ENCODE data around the gene EMX1.

The EMX1 gene

GRCh38 chr2:72925328-72925943 is 8.1 kb downstream of the EMX1 start:
- peak; percentile 19 for DNase-seq (ENCODE audit: low spot score)

GRCh38 chr2:72926368-72926767 is 9.0 kb downstream of the EMX1 start:
- DNase-seq (ENCODE audit: low spot score) = peak; percentile 6

- peak; percentile 6 for DNase-seq (ENCODE audit: low spot score)
These were observed 9.6 kb downstream of the EMX1 start for GRCh38 chr2:72926811-72927465.

GRCh38 chr2:72927619-72928550 is 10.6 kb downstream of the EMX1 start:
- no peak for DNase-seq (ENCODE audit: low spot score)

GRCh38 chr2:72929010-72929409 is 11.7 kb downstream of the EMX1 start:
- no peak for DNase-seq (ENCODE audit: low spot score)

- no peak for DNase-seq (ENCODE audit: low spot score)
These were observed 14.1 kb downstream of the EMX1 start for GRCh38 chr2:72931280-72931910.

GRCh38 chr2:72932045-72932740 is 14.9 kb downstream of the EMX1 start:
- DNase-seq (ENCODE audit: low spot score) = no peak

GRCh38 chr2:72932805-72933204 is 15.5 kb downstream of the EMX1 start:
- no peak for DNase-seq (ENCODE audit: low spot score)

- no peak for DNase-seq (ENCODE audit: low spot score)
These were observed 15.9 kb downstream of the EMX1 start for GRCh38 chr2:72933207-72933606.

- DNase-seq (ENCODE audit: low spot score) = no peak
These were observed 16.4 kb downstream of the EMX1 start for GRCh38 chr2:72933646-72934151.

GRCh38 chr2:72934683-72935610 is 17.6 kb downstream of the EMX1 start:
- peak; percentile 82 for DNase-seq (ENCODE audit: low spot score)

- DNase-seq (ENCODE audit: low spot score) = no peak
These were observed 18.3 kb downstream of the EMX1 start for GRCh38 chr2:72935611-72935957.

GRCh38 chr2:72936660-72937355 is 19.5 kb downstream of the EMX1 start:
- DNase-seq (ENCODE audit: low spot score) = no peak

GRCh38 chr2:72937356-72937669 is 20.0 kb downstream of the EMX1 start:
- DNase-seq (ENCODE audit: low spot score) = no peak

GRCh38 chr2:72938455-72938854 is 21.1 kb downstream of the EMX1 start:
- no peak for DNase-seq (ENCODE audit: low spot score)

- no peak for DNase-seq (ENCODE audit: low spot score)
These were observed 23.0 kb downstream of the EMX1 start for GRCh38 chr2:72940361-72940760.

- no peak for DNase-seq (ENCODE audit: low spot score)
These were observed 23.5 kb downstream of the EMX1 start for GRCh38 chr2:72940786-72941185.

- no peak for DNase-seq (ENCODE audit: low spot score)
These were observed 25.0 kb downstream of the EMX1 start for GRCh38 chr2:72942293-72942692.

- no peak for DNase-seq (ENCODE audit: low spot score)
These were observed 25.6 kb downstream of the EMX1 start for GRCh38 chr2:72942881-72943418.

All from HuH-7.5 (cell line).